Testis (tissue), 3 donors: ENCODE measurements around the gene HSFX3. TPM values are rescaled to one million over a fixed set of nuclear protein-coding genes. Genes with fewer than 3 reads are reported as not detected.
"Not testable (repeated sequence)": the region's sequence is repeated elsewhere in the genome, so short reads cannot be mapped to it uniquely, and the experiment has no call there.

Experiments
- DNase-seq: peaks from one replicate; pipeline ENCODE4 v3.0.0-alpha.2; 2019
- H3K27ac ChIP-seq, 2 donors: fragments of 200-600 bp; sonication (generic); one replicate each; pipeline ENCODE4 v1.5.1; 2019
- H3K27me3 ChIP-seq: fragments of 200-600 bp; sonication (generic); one replicate; pipeline ENCODE4 v1.5.1; 2019
- H3K36me3 ChIP-seq: fragments of 200-600 bp; sonication (generic); one replicate; pipeline ENCODE4 v1.5.1; 2017; ENCODE audit warnings: low read depth; ENCODE audit errors: missing control alignments
- H3K4me1 ChIP-seq: fragments of 200-600 bp; sonication (generic); one replicate; pipeline ENCODE4 v1.5.1; 2019
- H3K4me3 ChIP-seq, 2 donors: fragments of 200-600 bp; sonication (generic); one replicate each; pipeline ENCODE4 v1.5.1; 2017 to 2019
- H3K9me3 ChIP-seq: fragments of 200-600 bp; sonication (generic); one replicate; pipeline ENCODE4 v1.5.1; 2017
- POLR2A ChIP-seq: fragments of 450-650 bp; IDR thresholded peaks from one replicate; pipeline ENCODE4 v1.6.1; 2017; ENCODE audit warnings: antibody characterized with exemption, mild to moderate bottlenecking, moderate library complexity
- WGBS, 2 donors: methylation state at CpG; one replicate each; pipeline ENCODE4 v1.1.5; 2018; 5-methylcytosine and 5-hydroxymethylcytosine counted together
- intact Hi-C: fragments of 100-400 bp; cut with DNase I; formaldehyde crosslinking; loops from one replicate; pipeline ENCODE4 v1.15.1; 2023; ENCODE audit warnings: low total_unique reads
- polyA plus RNA-seq: library from polyadenylated mRNA; stranded (reverse); fragments of 350-450 nt; fragmentation: Illumina TruSeq; extraction: RNeasy Lipid Tissue Mini Kit (QIAGEN cat#74804); gene quantifications from one replicate; pipeline ENCODE4 v1.2.3, GENCODE V29; 2014; ENCODE audit warnings: low read depth, low replicate concordance; ENCODE audit not compliant: insufficient read depth
- total RNA-seq, 2 donors: library from RNA; depleted of rRNA; stranded (reverse); fragments of >200 nt; gene quantifications; one replicate each; pipeline ENCODE4 v1.2.3, GENCODE V29; 2016
- TF ChIP-seq, protein P1 (sequence below), 3 experiments: fragments of 450-650 bp in 2 of 3; fragments of 200-600 bp in 1 of 3; sonication (generic) in 1 of 3; IDR thresholded peaks; one replicate each; pipeline ENCODE4 v1.5.1; 2016 to 2019; ENCODE audit warnings: antibody characterized with exemption in 3 of 3, mild to moderate bottlenecking in 2 of 3, moderate library complexity in 1 of 3

Gene HSFX3
- total and polyA plus RNA-seq, 3 donors from 2014 or later, result 5.6 to 16.6 (median 8.7) TPM

DNA sequence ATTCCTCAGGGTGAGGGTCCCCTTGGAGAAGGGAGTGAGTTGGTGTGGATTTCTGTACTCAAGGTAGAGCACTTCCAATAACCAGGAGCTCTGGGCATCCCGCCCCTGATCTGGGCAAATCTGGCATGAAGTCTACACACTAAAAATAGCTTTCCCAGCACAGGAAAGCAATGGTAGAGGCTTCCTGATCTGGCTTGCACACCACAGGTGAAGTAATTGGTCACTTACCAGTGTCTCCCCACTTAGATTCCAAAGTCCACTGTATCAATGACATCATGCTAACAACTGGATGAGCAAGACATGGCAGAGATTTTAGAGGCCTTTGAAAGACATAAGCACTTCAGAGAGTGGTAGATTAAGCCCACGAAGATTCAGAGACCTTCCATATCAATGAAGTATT is 26.8 kb downstream of the HSFX3 start:
- no peak overlapping the region for H3K4me3 ChIP-seq
- intact Hi-C loops, result no loop called here

DNA sequence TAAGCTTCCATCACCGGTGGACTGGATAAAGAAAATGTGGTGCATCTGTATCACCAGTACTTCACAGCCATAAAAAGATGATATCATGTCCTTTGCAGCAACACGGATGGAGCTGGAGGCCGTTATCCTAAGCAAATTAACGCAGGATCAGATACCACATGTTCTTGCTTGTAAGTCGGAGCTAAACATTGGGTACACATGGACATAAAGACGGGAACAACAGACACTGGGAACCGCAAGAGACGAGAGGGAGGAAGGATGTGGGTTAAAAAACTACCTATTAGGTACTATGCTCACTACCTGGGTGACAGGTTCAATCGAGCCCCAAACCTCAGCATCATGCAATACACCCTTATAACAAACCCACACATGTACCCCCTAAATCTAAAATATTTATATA is 28.3 kb downstream of the HSFX3 start:
- Histone ChIP-seq H3K27me3 (no peaks in the 10 kb centered on the region), H3K4me1 (no peaks in the 10 kb centered on the region), H3K27ac (no peak overlapping the region), H3K4me3 (no peak overlapping the region), H3K9me3 (no peaks in the 10 kb centered on the region), H3K36me3 (no peaks in the 10 kb centered on the region)
- TF ChIP-seq, protein P1, sequence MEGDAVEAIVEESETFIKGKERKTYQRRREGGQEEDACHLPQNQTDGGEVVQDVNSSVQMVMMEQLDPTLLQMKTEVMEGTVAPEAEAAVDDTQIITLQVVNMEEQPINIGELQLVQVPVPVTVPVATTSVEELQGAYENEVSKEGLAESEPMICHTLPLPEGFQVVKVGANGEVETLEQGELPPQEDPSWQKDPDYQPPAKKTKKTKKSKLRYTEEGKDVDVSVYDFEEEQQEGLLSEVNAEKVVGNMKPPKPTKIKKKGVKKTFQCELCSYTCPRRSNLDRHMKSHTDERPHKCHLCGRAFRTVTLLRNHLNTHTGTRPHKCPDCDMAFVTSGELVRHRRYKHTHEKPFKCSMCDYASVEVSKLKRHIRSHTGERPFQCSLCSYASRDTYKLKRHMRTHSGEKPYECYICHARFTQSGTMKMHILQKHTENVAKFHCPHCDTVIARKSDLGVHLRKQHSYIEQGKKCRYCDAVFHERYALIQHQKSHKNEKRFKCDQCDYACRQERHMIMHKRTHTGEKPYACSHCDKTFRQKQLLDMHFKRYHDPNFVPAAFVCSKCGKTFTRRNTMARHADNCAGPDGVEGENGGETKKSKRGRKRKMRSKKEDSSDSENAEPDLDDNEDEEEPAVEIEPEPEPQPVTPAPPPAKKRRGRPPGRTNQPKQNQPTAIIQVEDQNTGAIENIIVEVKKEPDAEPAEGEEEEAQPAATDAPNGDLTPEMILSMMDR (IDR thresholded peaks at IDR 0.05), result no peak
- TF ChIP-seq POLR2A, result no peak
- WGBS, 2 donors, result 68 to 70% methylated on average over 9 of the region's 9 CpGs
- no peak for DNase-seq
- intact Hi-C loops, result no loop called here

More for the DNA sequence above, 26.8 kb downstream of the HSFX3 start:
- Histone ChIP-seq H3K9me3 (no peaks in the 10 kb centered on the region), H3K27me3 (no peaks in the 10 kb centered on the region), H3K4me1 (no peaks in the 10 kb centered on the region), H3K36me3 (no peaks in the 10 kb centered on the region), H3K27ac (no peak overlapping the region)
- TF ChIP-seq POLR2A, result no peak
- TF ChIP-seq, protein P1 (IDR thresholded peaks at IDR 0.05), result no peak
- WGBS, 2 donors, result 63 to 90% methylated on average over 1 to 2 of the region's 2 CpGs
- no peak for DNase-seq

GRCh38 chrX:149520636-149521277 is 29.0 kb downstream of the HSFX3 start:
- H3K27ac ChIP-seq, intact Hi-C loops, DNase-seq, H3K4me1 ChIP-seq, H3K9me3 ChIP-seq, H3K27me3 ChIP-seq, H3K4me3 ChIP-seq, H3K36me3 ChIP-seq: not testable (repeated sequence)
- 63 to 87% methylated on average over 3 of the region's 3 CpGs for WGBS, 2 donors

- Histone ChIP-seq H3K27me3 (no peaks in the 10 kb centered on the region), H3K4me3 (no peak overlapping the region), H3K36me3 (no peaks in the 10 kb centered on the region), H3K27ac (no peak overlapping the region), H3K9me3 (no peaks in the 10 kb centered on the region), H3K4me1 (no peaks in the 10 kb centered on the region)
- TF ChIP-seq, protein P1 (IDR thresholded peaks at IDR 0.05), result no peak
- TF ChIP-seq POLR2A, result no peak
- DNase-seq, result no peak
- WGBS, 2 donors, result 89 to 90% methylated on average over 7 of the region's 7 CpGs
- intact Hi-C loops, result no loop called here
Measured at GRCh38 chrX:149518236-149518635, 31.5 kb downstream of the HSFX3 start.

DNA sequence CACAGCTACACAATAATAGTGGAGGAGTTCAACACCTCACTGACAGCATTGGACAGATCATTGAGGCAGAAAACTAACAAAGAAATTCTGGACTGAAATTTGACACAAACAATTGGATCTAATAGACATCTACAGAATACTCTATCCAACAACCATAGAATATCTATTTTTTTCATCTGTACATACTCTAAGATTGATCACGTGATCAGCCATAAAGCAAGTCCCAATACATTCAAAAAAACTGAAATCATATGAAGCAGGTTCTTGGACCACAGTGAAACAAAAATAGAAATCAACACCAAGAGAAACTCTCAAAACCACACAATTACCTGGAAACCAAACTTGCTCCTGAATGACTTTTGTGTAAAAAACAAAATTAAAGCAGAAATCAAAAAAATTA is 32.4 kb downstream of the HSFX3 start:
- Histone ChIP-seq H3K36me3 (no peaks in the 10 kb centered on the region), H3K9me3 (no peaks in the 10 kb centered on the region), H3K4me3 (no peak overlapping the region), H3K27me3 (no peaks in the 10 kb centered on the region), H3K27ac (no peak overlapping the region), H3K4me1 (no peaks in the 10 kb centered on the region)
- intact Hi-C loops, result no loop called here
- WGBS, 2 donors, result 100% methylated on average over 1 of the region's 1 CpG
- no peak for DNase-seq
- TF ChIP-seq, protein P1 (IDR thresholded peaks at IDR 0.05), result no peak
- no peak for TF ChIP-seq POLR2A
